KMS-11 (cell line): ENCODE data around the gene PXYLP1.
A peak's percentile ranks its signal among the peaks of the same experiment; 100 is the strongest.

Source experiments
- H2AFZ ChIP-seq: fragments of 200-600 bp; sonication (generic); 2 replicates; pipeline ENCODE4 v1.6.1; 2016; ENCODE audit warnings: antibody characterized with exemption, mixed run types, low read depth
- H3K27ac ChIP-seq: fragments of 200-600 bp; sonication (generic); 2 replicates; pipeline ENCODE4 v1.6.1; 2016; ENCODE audit warnings: mild to moderate bottlenecking, mixed run types
- H3K27me3 ChIP-seq: fragments of 200-600 bp; sonication (generic); 2 replicates; pipeline ENCODE4 v1.6.1; 2017; ENCODE audit warnings: mild to moderate bottlenecking, low read depth, mixed run types, moderate library complexity; ENCODE audit not compliant: insufficient read depth
- H3K36me3 ChIP-seq: fragments of 200-600 bp; sonication (generic); 2 replicates; pipeline ENCODE4 v1.6.1; 2017; ENCODE audit warnings: mild to moderate bottlenecking, mixed run types; ENCODE audit not compliant: insufficient read depth
- H3K4me1 ChIP-seq: fragments of 200-600 bp; sonication (generic); 2 replicates; pipeline ENCODE4 v1.6.1; 2016; ENCODE audit warnings: mild to moderate bottlenecking, low read depth, mixed run types; ENCODE audit not compliant: poor library complexity, severe bottlenecking
- H3K4me2 ChIP-seq: fragments of 200-600 bp; sonication (generic); 2 replicates; pipeline ENCODE4 v1.7.0; 2016; ENCODE audit warnings: mild to moderate bottlenecking, mixed run types
- H3K4me3 ChIP-seq: fragments of 200-600 bp; sonication (generic); IDR thresholded peaks from 2 replicates; pipeline ENCODE4 v1.6.1; 2017; ENCODE audit warnings: low read depth, low read length, mixed read lengths; ENCODE audit not compliant: insufficient read depth
- H3K79me2 ChIP-seq: fragments of 200-600 bp; sonication (generic); 2 replicates; pipeline ENCODE4 v1.6.1; 2016; ENCODE audit warnings: low read depth, mixed run types; ENCODE audit not compliant: insufficient read depth
- H3K9ac ChIP-seq: fragments of 200-600 bp; sonication (generic); 2 replicates; pipeline ENCODE4 v1.6.1; 2016; ENCODE audit warnings: mild to moderate bottlenecking, mixed run types
- H4K20me1 ChIP-seq: fragments of 200-600 bp; sonication (generic); 2 replicates; pipeline ENCODE4 v1.6.1; 2016; ENCODE audit warnings: mild to moderate bottlenecking, mixed run types; ENCODE audit not compliant: insufficient read depth
- CTCF ChIP-seq: fragments of 200-600 bp; sonication (generic); conservative IDR thresholded peaks from 2 replicates; pipeline ENCODE4 v1.6.1; 2017; ENCODE audit warnings: low read depth, mild to moderate bottlenecking, antibody characterized with exemption, low read length, moderate library complexity, mixed read lengths

Gene PXYLP1

GRCh38 chr3:141192345-141192744 is 39.3 kb upstream of the PXYLP1 start:
- no peaks in the 10 kb centered on the region for H3K36me3 ChIP-seq
- H2AFZ ChIP-seq, result peak overlapping the region; percentile 39; the same call in 1 of the 2 replicates
- H3K9ac ChIP-seq, result no peak overlapping the region
- no peak overlapping the region for H3K4me3 ChIP-seq
- no peaks in the 10 kb centered on the region for H3K27me3 ChIP-seq
- no peaks in the 10 kb centered on the region for H3K79me2 ChIP-seq
- H3K4me2 ChIP-seq, result peak overlapping the region; percentile 31
- H3K4me1 ChIP-seq, result peaks cover 3% of the 10 kb centered on the region
- TF ChIP-seq CTCF, result peak; percentile 99
- H4K20me1 ChIP-seq, result no peaks in the 10 kb centered on the region
- no peak overlapping the region for H3K27ac ChIP-seq

GRCh38 chr3:141193066-141193830 is 38.4 kb upstream of the PXYLP1 start:
- Histone ChIP-seq H3K27ac (no peak overlapping the region), H4K20me1 (no peaks in the 10 kb centered on the region), H2AFZ (no peak overlapping the region), H3K4me2 (no peak overlapping the region), H3K79me2 (no peaks in the 10 kb centered on the region), H3K4me1 (peaks cover 3% of the 10 kb centered on the region), H3K4me3 (no peak overlapping the region), H3K27me3 (no peaks in the 10 kb centered on the region), H3K36me3 (no peaks in the 10 kb centered on the region), H3K9ac (no peak overlapping the region)
- no peak for TF ChIP-seq CTCF

GRCh38 chr3:141201122-141201521 is 30.5 kb upstream of the PXYLP1 start:
- no peaks in the 10 kb centered on the region for H3K27me3 ChIP-seq
- no peak overlapping the region for H3K27ac ChIP-seq
- H3K4me3 ChIP-seq, result no peak overlapping the region
- H4K20me1 ChIP-seq, result no peaks in the 10 kb centered on the region
- no peak overlapping the region for H2AFZ ChIP-seq
- H3K36me3 ChIP-seq, result no peaks in the 10 kb centered on the region
- no peaks in the 10 kb centered on the region for H3K4me1 ChIP-seq
- no peak overlapping the region for H3K9ac ChIP-seq
- no peaks in the 10 kb centered on the region for H3K79me2 ChIP-seq
- no peak overlapping the region for H3K4me2 ChIP-seq
- no peak for TF ChIP-seq CTCF

GRCh38 chr3:141202682-141203081 is 28.9 kb upstream of the PXYLP1 start:
- no peak overlapping the region for H2AFZ ChIP-seq
- no peak overlapping the region for H3K27ac ChIP-seq
- no peaks in the 10 kb centered on the region for H3K4me1 ChIP-seq
- H3K9ac ChIP-seq, result no peak overlapping the region
- no peaks in the 10 kb centered on the region for H4K20me1 ChIP-seq
- H3K36me3 ChIP-seq, result no peaks in the 10 kb centered on the region
- no peaks in the 10 kb centered on the region for H3K27me3 ChIP-seq
- H3K4me2 ChIP-seq, result no peak overlapping the region
- H3K79me2 ChIP-seq, result no peaks in the 10 kb centered on the region
- TF ChIP-seq CTCF, result no peak
- H3K4me3 ChIP-seq, result no peak overlapping the region
